AG04450 (cell line): ENCODE results near the gene CADM1. TPM values are rescaled to one million over a fixed set of nuclear protein-coding genes. Genes with fewer than 3 reads are reported as not detected.

ENCODE experiments used
- CTCF ChIA-PET: fragments of 300-600, 350-600 bp; formaldehyde crosslinking; extraction: SDS; loops from one replicate; lab custom pipeline; 2022; ENCODE audit warnings: antibody characterized with exemption, inconsistent platforms; lab: Charles Lee
- POLR2A ChIA-PET: fragments of 350-600 bp; formaldehyde crosslinking; extraction: SDS; loops from one replicate; lab custom pipeline; 2021; ENCODE audit warnings: antibody characterized with exemption, inconsistent platforms; lab: Yijun Ruan, JAX
- DNase-seq: peaks from one replicate; pipeline ENCODE4 v3.0.0-alpha.2; 2011; ENCODE audit warnings: low read depth, low spot score
- H3K27ac ChIP-seq: one replicate; pipeline ENCODE4 v1.5.1; 2012; ENCODE audit warnings: low read depth, low read length, control low read depth
- H3K27me3 ChIP-seq: one replicate; pipeline ENCODE4 v1.6.0; 2012; ENCODE audit warnings: low read length; ENCODE audit not compliant: control insufficient read depth, insufficient read depth
- H3K4me3 ChIP-seq: 2 replicates; pipeline ENCODE4 v1.5.1; 2011; ENCODE audit warnings: mild to moderate bottlenecking, low read depth, low read length, control low read depth
- H3K9me3 ChIP-seq: 2 replicates; pipeline ENCODE4 v1.5.1; 2012; ENCODE audit warnings: low read length; ENCODE audit not compliant: control insufficient read depth, insufficient read depth
- polyA plus RNA-seq: library from polyadenylated mRNA; depleted of rRNA; stranded (reverse); fragments of >200 nt; gene quantifications from 2 replicates; pipeline ENCODE4 v1.2.3, GENCODE V29; 2011
- TF ChIP-seq, protein P1 (sequence below): IDR thresholded peaks from 2 replicates; pipeline ENCODE4 v1.5.1; 2011; ENCODE audit warnings: low read depth, low read length, control low read depth, inconsistent platforms

Gene CADM1
- polyA plus RNA-seq, 1 experiment = 70.7 TPM

- H3K27ac ChIP-seq = no peak overlapping the region
- TF ChIP-seq, protein P1, sequence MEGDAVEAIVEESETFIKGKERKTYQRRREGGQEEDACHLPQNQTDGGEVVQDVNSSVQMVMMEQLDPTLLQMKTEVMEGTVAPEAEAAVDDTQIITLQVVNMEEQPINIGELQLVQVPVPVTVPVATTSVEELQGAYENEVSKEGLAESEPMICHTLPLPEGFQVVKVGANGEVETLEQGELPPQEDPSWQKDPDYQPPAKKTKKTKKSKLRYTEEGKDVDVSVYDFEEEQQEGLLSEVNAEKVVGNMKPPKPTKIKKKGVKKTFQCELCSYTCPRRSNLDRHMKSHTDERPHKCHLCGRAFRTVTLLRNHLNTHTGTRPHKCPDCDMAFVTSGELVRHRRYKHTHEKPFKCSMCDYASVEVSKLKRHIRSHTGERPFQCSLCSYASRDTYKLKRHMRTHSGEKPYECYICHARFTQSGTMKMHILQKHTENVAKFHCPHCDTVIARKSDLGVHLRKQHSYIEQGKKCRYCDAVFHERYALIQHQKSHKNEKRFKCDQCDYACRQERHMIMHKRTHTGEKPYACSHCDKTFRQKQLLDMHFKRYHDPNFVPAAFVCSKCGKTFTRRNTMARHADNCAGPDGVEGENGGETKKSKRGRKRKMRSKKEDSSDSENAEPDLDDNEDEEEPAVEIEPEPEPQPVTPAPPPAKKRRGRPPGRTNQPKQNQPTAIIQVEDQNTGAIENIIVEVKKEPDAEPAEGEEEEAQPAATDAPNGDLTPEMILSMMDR = no peak
- H3K9me3 ChIP-seq = no peaks in the 10 kb centered on the region
- ChIA-PET CTCF (no interaction called here), POLR2A (no interaction called here)
- no peak overlapping the region for H3K4me3 ChIP-seq
- DNase-seq = no peak
- H3K27me3 ChIP-seq = no peaks in the 10 kb centered on the region
These were observed 240.2 kb downstream of the CADM1 start for GRCh38 chr11:115263799-115264656.

GRCh38 chr11:115258216-115258615 lies 246.0 kb downstream of the CADM1 start:
- Histone ChIP-seq H3K4me3 (no peak overlapping the region), H3K9me3 (no peaks in the 10 kb centered on the region), H3K27ac (no peak overlapping the region), H3K27me3 (no peaks in the 10 kb centered on the region)
- POLR2A ChIA-PET = no interaction called here
- DNase-seq = no peak
- TF ChIP-seq, protein P1 = no peak
- CTCF ChIA-PET = no interaction called here

GRCh38 chr11:115257678-115258077 lies 246.5 kb downstream of the CADM1 start:
- TF ChIP-seq, protein P1 = no peak
- H3K27ac ChIP-seq = no peak overlapping the region
- H3K9me3 ChIP-seq = no peaks in the 10 kb centered on the region
- H3K4me3 ChIP-seq = no peak overlapping the region
- H3K27me3 ChIP-seq = no peaks in the 10 kb centered on the region
- CTCF ChIA-PET = no interaction called here
- no peak for DNase-seq
- POLR2A ChIA-PET = no interaction called here

GRCh38 chr11:115257270-115257669 lies 246.9 kb downstream of the CADM1 start:
- Histone ChIP-seq H3K27ac (no peak overlapping the region), H3K9me3 (no peaks in the 10 kb centered on the region), H3K4me3 (no peak overlapping the region), H3K27me3 (no peaks in the 10 kb centered on the region)
- DNase-seq = no peak
- TF ChIP-seq, protein P1 = no peak
- CTCF ChIA-PET = no interaction called here
- POLR2A ChIA-PET = no interaction called here

- no peak overlapping the region for H3K4me3 ChIP-seq
- no peaks in the 10 kb centered on the region for H3K27me3 ChIP-seq
- TF ChIP-seq, protein P1 = no peak
- DNase-seq = no peak
- H3K27ac ChIP-seq = no peak overlapping the region
- no peaks in the 10 kb centered on the region for H3K9me3 ChIP-seq
- CTCF ChIA-PET = no interaction called here
- POLR2A ChIA-PET = no interaction called here
These were observed 247.6 kb downstream of the CADM1 start for GRCh38 chr11:115256397-115257197.
